ENCODE data around the gene USF2.

DNA sequence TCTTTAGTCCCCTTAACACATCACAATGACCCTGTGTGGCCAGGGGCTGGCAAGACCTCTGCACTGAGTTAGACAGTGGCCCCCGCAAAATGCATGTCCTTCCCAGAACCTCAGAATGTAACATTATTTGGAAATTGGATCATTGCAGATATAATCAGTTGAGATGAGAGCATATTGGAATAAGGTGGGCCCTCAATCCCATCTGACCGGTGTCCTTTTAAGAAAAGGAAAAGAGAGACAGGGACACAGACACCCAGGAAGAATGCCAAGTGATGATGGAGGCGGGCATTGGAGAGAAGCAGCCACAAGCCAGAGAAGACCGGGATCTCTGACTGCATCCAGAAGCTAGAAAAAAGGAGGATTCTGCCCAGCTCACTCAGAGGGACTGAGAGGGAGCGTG, 42.0 kb upstream of the USF2 start:
- TF ChIP-seq CTCF (IDR thresholded peaks at IDR 0.05) (no peak), POLR2A (IDR thresholded peaks at IDR 0.05) (no peak)
